VCaP (cell line): ENCODE measurements around the gene MMS19.

ENCODE experiments used
- H3K27ac ChIP-seq: fragments of 450-650 bp; 2 replicates; pipeline ENCODE4 v1.5.1; 2017
- CTCF ChIP-seq: fragments of 450-650 bp; conservative IDR thresholded peaks from 2 replicates; pipeline ENCODE4 v1.5.1; 2017; ENCODE audit warnings: mild to moderate bottlenecking, moderate library complexity

MMS19 gene

GRCh38 chr10:97525086-97525485, 26.9 kb upstream of the MMS19 start:
- no peak for TF ChIP-seq CTCF
- no peak overlapping the region for H3K27ac ChIP-seq

GRCh38 chr10:97522937-97523336, 24.7 kb upstream of the MMS19 start:
- TF ChIP-seq CTCF: no peak
- H3K27ac ChIP-seq: no peak overlapping the region

- TF ChIP-seq CTCF: no peak
- H3K27ac ChIP-seq: no peak overlapping the region
Observed at GRCh38 chr10:97522071-97522470, 23.8 kb upstream of the MMS19 start.

DNA sequence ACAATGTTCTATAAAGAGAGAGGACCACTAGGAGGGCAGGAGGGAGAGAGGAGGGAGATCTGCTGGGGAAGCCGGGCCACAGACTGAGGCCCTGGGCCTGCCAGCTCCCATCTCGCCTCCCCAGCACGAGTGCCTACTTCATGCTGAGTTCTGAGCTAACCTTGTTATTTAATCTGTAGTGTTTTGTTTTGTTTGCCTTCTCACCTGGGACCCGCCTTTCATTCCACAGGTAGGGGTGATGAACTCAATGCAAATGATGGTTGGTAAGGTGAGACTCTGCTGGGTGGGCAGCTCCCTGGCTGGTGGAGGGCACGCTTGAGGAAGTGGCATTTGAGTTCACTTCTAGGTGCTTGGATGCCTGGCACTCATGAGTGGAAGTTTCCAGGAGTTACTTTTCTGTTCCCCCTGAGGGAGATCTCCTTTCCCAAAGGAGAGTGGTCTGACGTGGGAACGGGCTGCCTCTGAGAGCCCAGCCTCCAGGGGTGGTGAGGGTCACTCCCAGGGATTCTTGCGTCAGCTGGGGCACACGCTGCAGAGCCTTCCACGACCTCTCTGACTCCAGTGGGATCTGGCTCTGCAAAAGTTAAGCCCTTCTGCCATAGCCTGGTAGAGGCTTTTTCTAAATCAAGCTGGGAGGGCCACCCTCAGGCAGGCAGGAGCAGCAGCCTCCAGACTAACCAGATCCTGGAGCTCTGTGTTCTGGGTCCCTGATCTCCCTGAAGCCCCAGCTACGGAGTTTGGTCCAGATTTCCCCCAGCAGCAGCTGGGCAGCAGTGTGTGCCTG, 22.9 kb upstream of the MMS19 start:
- no peak for TF ChIP-seq CTCF
- no peak overlapping the region for H3K27ac ChIP-seq

DNA sequence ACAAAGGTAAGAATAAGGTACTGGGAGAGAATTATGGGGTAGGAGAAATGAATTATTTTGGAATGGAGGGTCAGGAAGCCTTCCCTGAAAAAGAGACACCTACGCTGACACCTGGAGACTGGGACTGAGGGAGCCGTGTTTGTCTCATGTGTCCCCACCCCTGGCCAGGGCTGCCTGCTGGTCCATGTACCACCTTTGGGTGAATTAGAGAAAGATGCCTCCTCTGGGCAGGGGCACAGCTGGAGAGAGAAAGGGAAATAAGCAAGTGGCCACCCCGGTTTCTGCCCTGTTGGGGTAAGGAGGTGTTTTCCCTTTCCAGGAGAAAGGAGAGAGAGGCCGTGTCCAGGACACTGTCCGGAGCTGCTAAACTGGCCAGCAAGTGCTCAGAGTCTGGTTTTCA, 22.3 kb upstream of the MMS19 start:
- H3K27ac ChIP-seq: no peak overlapping the region
- TF ChIP-seq CTCF: no peak

DNA sequence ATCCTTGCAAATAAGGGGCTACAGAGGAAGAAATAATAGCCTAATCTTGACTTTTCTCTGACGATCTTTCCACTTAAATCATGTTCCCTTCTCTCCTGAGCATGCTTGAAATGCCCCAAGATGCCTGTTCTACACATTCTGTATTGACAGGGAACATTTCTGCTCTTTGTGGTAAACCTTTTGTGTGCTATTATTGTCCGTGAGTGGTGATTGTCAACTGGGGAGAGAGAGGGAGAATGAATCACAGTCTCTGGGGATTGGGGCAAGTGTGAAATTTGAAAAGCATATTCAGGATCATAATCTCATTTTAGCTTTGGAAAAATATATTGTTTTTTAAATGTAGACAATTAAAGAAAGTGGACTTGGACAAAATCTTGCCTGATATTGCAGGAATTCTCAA, 21.1 kb upstream of the MMS19 start:
- TF ChIP-seq CTCF: no peak
- H3K27ac ChIP-seq: no peak overlapping the region

DNA sequence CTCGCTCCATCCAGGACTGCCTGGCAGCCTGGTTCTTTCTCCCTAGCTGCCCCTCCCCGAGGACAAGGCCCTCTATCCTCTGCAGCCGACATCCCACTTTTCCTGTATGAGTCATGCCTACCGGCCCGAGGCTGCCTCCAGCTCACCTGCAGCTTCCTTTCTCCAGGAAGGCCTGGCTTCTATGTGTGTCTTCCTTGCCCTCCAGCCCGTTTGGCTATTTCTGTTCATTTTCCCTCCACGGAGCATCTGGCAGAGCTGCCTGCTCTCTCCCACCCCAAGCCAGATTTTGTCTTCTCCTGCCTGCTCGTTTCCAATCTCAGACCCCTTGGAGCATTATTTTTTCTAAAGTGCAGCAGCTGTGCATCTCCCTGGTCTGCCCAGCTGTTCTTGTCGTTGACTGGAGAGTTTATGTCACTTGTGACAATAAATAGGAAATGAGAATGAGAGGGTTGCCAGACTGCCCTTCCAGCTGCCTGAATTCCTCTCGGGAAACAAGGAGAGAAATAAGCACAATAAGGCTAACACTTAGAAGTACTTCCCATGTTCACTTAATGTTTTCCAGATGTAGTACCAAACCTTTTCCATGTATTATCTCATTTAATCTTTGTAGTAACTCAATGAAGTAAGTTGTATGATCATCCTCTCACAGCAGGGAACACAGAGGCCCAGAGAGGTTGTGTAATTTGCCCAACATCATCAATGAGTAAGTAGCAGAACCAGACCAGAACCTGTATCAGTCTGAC, 20.2 kb upstream of the MMS19 start:
- TF ChIP-seq CTCF: no peak
- no peak overlapping the region for H3K27ac ChIP-seq
